Measurements from ENCODE around the gene PRICKLE2.

- TF ChIP-seq SIN3A (IDR thresholded peaks at IDR 0.05; ENCODE audit: borderline replicate concordance, insufficient read depth, low read depth, low read length) = no peak
- TF ChIP-seq, protein P1, sequence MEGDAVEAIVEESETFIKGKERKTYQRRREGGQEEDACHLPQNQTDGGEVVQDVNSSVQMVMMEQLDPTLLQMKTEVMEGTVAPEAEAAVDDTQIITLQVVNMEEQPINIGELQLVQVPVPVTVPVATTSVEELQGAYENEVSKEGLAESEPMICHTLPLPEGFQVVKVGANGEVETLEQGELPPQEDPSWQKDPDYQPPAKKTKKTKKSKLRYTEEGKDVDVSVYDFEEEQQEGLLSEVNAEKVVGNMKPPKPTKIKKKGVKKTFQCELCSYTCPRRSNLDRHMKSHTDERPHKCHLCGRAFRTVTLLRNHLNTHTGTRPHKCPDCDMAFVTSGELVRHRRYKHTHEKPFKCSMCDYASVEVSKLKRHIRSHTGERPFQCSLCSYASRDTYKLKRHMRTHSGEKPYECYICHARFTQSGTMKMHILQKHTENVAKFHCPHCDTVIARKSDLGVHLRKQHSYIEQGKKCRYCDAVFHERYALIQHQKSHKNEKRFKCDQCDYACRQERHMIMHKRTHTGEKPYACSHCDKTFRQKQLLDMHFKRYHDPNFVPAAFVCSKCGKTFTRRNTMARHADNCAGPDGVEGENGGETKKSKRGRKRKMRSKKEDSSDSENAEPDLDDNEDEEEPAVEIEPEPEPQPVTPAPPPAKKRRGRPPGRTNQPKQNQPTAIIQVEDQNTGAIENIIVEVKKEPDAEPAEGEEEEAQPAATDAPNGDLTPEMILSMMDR (IDR thresholded peaks at IDR 0.05) = no peak
- no peak for TF ChIP-seq POLR2AphosphoS5 (IDR thresholded peaks at IDR 0.05; ENCODE audit: low read depth, low read length)
- TF ChIP-seq REST (IDR thresholded peaks at IDR 0.05; ENCODE audit: insufficient read depth in 1 of 2, low read depth in 2 of 2, low read length in 1 of 2) = no peak
These were observed 10.8 kb downstream of the PRICKLE2 start for GRCh38 chr3:64214381-64215018.
